HL-60 (cell line): ENCODE results near the gene NFIX.

Source experiments
- DNase-seq, 2 experiments: peaks; one replicate each; pipeline ENCODE4 v3.0.0-alpha.2; 2010 to 2020; ENCODE audit warnings: low read depth in 1 of 2, low spot score in 1 of 2
- H3K27ac ChIP-seq: fragments of 250-450 bp; sonication (Bioruptor Pico); replicated peaks from 2 replicates; pipeline ENCODE4 v1.5.1; 2020; ENCODE audit warnings: mild to moderate bottlenecking, moderate library complexity
- H3K27me3 ChIP-seq: fragments of 250-450 bp; sonication (Bioruptor Pico); 2 replicates; pipeline ENCODE4 v1.5.1; 2021; ENCODE audit warnings: mild to moderate bottlenecking, moderate library complexity; ENCODE audit not compliant: insufficient read depth, poor library complexity, severe bottlenecking
- H3K4me3 ChIP-seq: replicated peaks from 2 replicates; pipeline ENCODE4 v1.5.1; 2011; ENCODE audit warnings: mild to moderate bottlenecking, control low read depth, low read length; ENCODE audit not compliant: insufficient read depth
- GABPA ChIP-seq: IDR thresholded peaks from 2 replicates; pipeline ENCODE4 v1.6.1; 2012; ENCODE audit warnings: low read depth
- POLR2AphosphoS5 ChIP-seq: IDR thresholded peaks from 2 replicates; pipeline ENCODE4 v1.6.1; 2012; ENCODE audit warnings: low read depth
- SPI1 ChIP-seq: IDR thresholded peaks from 2 replicates; pipeline ENCODE4 v1.6.1; 2012; ENCODE audit warnings: low read depth, mild to moderate bottlenecking, borderline replicate concordance
- TF ChIP-seq, protein P1 (sequence below): IDR thresholded peaks from 2 replicates; pipeline ENCODE4 v1.6.1; 2012; ENCODE audit warnings: low read depth; ENCODE audit not compliant: insufficient replicate concordance
- TF ChIP-seq, protein P2 (sequence below): IDR thresholded peaks from one replicate; pipeline ENCODE4 v1.5.1; 2011; ENCODE audit warnings: low read length, control low read depth, inconsistent platforms; ENCODE audit not compliant: insufficient read depth

The NFIX gene

DNA sequence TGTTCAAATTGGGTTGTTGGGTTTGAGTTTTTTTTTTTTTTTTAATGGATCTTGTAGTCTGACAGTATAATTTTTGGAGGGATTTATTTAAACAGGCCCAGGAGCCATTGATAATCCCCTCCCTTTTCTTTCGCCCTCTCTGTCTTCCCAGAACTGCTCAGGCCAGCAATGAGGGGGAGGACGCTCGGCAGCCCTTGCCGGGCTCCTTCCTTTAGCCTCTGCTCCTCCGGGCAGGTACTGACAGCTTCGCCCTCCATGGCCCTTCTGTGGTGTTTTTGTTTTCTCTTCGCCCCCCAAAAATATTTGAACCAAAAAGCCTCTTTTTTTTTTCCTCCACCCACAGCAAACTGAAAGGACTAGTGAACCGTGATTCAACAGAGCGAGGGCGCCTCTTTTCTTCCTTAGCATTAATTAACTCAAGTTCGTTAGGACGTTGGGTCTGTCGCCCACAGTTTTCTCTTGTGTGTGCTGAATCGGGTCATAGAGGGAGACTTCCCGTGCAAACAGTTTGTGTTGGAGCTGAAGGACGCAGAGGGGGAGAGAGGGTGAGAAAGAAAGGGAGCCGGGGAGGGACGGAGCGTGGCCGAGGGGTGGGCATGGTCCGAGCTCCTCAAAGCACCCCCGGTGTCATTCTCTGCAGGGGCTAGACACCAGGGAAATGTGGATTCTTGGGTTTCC lies 21.5 kb downstream of the NFIX start:
- Histone ChIP-seq H3K27me3 (peaks cover 26% of the 10 kb centered on the region), H3K4me3 (no peak overlapping the region), H3K27ac (no peak overlapping the region)
- no peak for DNase-seq
- TF ChIP-seq SPI1 (no peak), GABPA (no peak), POLR2AphosphoS5 (no peak)
- TF ChIP-seq, protein P1, sequence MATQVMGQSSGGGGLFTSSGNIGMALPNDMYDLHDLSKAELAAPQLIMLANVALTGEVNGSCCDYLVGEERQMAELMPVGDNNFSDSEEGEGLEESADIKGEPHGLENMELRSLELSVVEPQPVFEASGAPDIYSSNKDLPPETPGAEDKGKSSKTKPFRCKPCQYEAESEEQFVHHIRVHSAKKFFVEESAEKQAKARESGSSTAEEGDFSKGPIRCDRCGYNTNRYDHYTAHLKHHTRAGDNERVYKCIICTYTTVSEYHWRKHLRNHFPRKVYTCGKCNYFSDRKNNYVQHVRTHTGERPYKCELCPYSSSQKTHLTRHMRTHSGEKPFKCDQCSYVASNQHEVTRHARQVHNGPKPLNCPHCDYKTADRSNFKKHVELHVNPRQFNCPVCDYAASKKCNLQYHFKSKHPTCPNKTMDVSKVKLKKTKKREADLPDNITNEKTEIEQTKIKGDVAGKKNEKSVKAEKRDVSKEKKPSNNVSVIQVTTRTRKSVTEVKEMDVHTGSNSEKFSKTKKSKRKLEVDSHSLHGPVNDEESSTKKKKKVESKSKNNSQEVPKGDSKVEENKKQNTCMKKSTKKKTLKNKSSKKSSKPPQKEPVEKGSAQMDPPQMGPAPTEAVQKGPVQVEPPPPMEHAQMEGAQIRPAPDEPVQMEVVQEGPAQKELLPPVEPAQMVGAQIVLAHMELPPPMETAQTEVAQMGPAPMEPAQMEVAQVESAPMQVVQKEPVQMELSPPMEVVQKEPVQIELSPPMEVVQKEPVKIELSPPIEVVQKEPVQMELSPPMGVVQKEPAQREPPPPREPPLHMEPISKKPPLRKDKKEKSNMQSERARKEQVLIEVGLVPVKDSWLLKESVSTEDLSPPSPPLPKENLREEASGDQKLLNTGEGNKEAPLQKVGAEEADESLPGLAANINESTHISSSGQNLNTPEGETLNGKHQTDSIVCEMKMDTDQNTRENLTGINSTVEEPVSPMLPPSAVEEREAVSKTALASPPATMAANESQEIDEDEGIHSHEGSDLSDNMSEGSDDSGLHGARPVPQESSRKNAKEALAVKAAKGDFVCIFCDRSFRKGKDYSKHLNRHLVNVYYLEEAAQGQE = no peak
- TF ChIP-seq, protein P2, sequence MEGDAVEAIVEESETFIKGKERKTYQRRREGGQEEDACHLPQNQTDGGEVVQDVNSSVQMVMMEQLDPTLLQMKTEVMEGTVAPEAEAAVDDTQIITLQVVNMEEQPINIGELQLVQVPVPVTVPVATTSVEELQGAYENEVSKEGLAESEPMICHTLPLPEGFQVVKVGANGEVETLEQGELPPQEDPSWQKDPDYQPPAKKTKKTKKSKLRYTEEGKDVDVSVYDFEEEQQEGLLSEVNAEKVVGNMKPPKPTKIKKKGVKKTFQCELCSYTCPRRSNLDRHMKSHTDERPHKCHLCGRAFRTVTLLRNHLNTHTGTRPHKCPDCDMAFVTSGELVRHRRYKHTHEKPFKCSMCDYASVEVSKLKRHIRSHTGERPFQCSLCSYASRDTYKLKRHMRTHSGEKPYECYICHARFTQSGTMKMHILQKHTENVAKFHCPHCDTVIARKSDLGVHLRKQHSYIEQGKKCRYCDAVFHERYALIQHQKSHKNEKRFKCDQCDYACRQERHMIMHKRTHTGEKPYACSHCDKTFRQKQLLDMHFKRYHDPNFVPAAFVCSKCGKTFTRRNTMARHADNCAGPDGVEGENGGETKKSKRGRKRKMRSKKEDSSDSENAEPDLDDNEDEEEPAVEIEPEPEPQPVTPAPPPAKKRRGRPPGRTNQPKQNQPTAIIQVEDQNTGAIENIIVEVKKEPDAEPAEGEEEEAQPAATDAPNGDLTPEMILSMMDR = no peak

DNA sequence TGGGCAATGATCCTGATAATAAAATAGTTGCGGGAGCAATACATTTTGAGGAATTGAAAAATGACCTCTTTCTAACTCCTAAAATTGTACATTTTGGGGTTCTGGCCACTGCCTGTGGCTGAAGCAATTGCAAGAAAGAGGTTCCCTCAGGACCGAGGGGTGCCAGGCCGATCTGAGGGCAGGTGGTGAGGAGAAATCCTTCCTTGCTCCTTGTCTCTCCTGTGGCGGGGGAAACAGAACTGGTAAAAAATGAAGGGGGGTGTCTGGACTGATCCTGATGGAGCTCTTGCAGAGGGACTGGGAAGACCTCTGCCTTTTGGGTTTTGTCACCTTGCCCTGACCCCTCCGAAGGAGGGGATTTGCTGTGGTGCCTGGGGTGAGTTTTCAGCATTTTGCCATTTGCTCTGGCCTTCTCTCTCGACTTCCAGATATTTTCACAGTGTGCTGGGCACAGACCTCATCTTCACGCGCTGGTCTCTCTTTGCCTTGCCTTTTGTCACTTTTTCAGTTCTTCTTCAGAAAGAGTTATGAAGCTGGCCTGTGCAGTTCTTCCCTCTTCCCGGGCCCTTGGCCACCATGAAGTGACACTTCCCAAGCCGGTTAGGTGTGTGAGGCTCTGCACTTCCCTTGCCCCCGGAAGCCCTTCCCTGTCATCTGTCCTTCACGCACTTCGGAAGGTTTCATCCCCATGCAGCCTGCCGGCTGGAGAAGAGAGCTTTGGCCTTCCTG lies 22.2 kb downstream of the NFIX start:
- TF ChIP-seq, protein P2 = no peak
- no peak for TF ChIP-seq POLR2AphosphoS5
- no peak for TF ChIP-seq SPI1
- TF ChIP-seq, protein P1 = no peak
- TF ChIP-seq GABPA = no peak
- no peak for DNase-seq
- Histone ChIP-seq H3K27ac (no peak overlapping the region), H3K4me3 (no peak overlapping the region), H3K27me3 (peaks cover 21% of the 10 kb centered on the region)

DNA sequence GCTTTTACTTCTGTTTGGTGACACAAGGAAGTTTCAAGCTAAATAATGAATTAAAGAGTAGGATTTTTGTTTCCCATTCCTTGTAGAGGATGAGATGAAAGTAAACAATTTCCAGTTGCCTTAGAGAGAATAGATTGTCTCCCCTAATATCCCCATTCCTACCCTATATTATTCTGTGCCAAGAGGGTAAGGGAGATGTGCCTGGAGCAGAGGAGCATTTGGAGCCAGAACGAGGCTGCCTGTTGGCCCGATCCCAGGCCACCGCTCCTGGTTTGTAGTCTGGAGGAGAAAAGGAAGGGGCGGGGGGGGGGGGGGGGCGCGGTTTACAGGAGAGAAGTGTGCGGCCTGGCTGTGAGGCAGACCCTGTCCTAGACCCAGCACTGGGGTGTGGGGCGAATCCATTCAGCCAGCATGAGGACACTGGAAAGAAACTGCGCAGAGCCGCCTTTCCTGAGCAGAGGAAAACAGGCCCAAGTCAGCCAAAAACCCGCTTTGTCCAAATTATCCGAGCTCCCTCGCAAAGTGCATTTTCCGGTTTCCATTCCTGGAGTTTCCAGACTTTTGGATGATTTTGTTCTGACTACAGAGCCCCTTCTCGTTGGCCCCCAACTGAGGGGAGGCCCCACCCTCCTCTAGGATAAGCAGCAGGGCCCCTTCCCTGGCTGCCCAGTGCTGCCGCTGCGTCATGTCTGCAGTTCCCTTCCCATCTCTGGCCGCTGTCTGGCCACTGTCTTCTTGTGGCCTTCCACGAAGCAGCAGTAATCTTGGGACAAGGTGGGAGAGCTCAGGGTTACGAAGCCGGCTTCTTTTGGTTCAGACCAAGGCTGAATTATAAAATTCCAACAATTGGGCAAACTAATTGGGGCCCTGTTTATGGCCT lies 23.0 kb downstream of the NFIX start:
- TF ChIP-seq SPI1 (no peak), GABPA (no peak), POLR2AphosphoS5 (no peak)
- TF ChIP-seq, protein P2 = no peak
- TF ChIP-seq, protein P1 = no peak
- Histone ChIP-seq H3K27me3 (peaks cover 13% of the 10 kb centered on the region), H3K27ac (no peak overlapping the region), H3K4me3 (no peak overlapping the region)
- no peak for DNase-seq
